HL-60 (cell line): Measurements from ENCODE around the gene EXD1.

ENCODE experiments used
- DNase-seq, 2 experiments: peaks; one replicate each; pipeline ENCODE4 v3.0.0-alpha.2; 2010 to 2020; ENCODE audit warnings: low read depth in 1 of 2, low spot score in 1 of 2
- H3K27ac ChIP-seq: fragments of 250-450 bp; sonication (Bioruptor Pico); replicated peaks from 2 replicates; pipeline ENCODE4 v1.5.1; 2020; ENCODE audit warnings: mild to moderate bottlenecking, moderate library complexity
- H3K27me3 ChIP-seq: fragments of 250-450 bp; sonication (Bioruptor Pico); 2 replicates; pipeline ENCODE4 v1.5.1; 2021; ENCODE audit warnings: mild to moderate bottlenecking, moderate library complexity; ENCODE audit not compliant: insufficient read depth, poor library complexity, severe bottlenecking
- H3K4me3 ChIP-seq: replicated peaks from 2 replicates; pipeline ENCODE4 v1.5.1; 2011; ENCODE audit warnings: mild to moderate bottlenecking, control low read depth, low read length; ENCODE audit not compliant: insufficient read depth
- CTCF ChIP-seq: IDR thresholded peaks from one replicate; pipeline ENCODE4 v1.5.1; 2011; ENCODE audit warnings: low read length, control low read depth, inconsistent platforms; ENCODE audit not compliant: insufficient read depth
- GABPA ChIP-seq: IDR thresholded peaks from 2 replicates; pipeline ENCODE4 v1.6.1; 2012; ENCODE audit warnings: low read depth
- POLR2AphosphoS5 ChIP-seq: IDR thresholded peaks from 2 replicates; pipeline ENCODE4 v1.6.1; 2012; ENCODE audit warnings: low read depth
- REST ChIP-seq: IDR thresholded peaks from 2 replicates; pipeline ENCODE4 v1.6.1; 2012; ENCODE audit warnings: low read depth; ENCODE audit not compliant: insufficient replicate concordance
- SPI1 ChIP-seq: IDR thresholded peaks from 2 replicates; pipeline ENCODE4 v1.6.1; 2012; ENCODE audit warnings: low read depth, mild to moderate bottlenecking, borderline replicate concordance

The EXD1 gene

GRCh38 chr15:41207687-41208448 lies 22.7 kb downstream of the EXD1 start:
- no peak overlapping the region for H3K27ac ChIP-seq
- DNase-seq: no peak
- no peak overlapping the region for H3K4me3 ChIP-seq
- no peak for TF ChIP-seq POLR2AphosphoS5
- TF ChIP-seq SPI1: no peak
- no peak for TF ChIP-seq GABPA
- no peak for TF ChIP-seq REST
- no peak for TF ChIP-seq CTCF
- H3K27me3 ChIP-seq: no peaks in the 10 kb centered on the region

- no peaks in the 10 kb centered on the region for H3K27me3 ChIP-seq
- no peak overlapping the region for H3K4me3 ChIP-seq
- no peak for TF ChIP-seq SPI1
- no peak for TF ChIP-seq REST
- no peak for TF ChIP-seq CTCF
- no peak for DNase-seq
- no peak overlapping the region for H3K27ac ChIP-seq
These were observed 25.2 kb downstream of the EXD1 start for GRCh38 chr15:41205315-41205714.

GRCh38 chr15:41203395-41203794 lies 27.2 kb downstream of the EXD1 start:
- Histone ChIP-seq H3K4me3 (no peak overlapping the region), H3K27me3 (no peaks in the 10 kb centered on the region), H3K27ac (no peak overlapping the region)
- no peak for DNase-seq
- TF ChIP-seq CTCF (no peak), SPI1 (no peak)

GRCh38 chr15:41199470-41199869 lies 31.1 kb downstream of the EXD1 start:
- no peaks in the 10 kb centered on the region for H3K27me3 ChIP-seq
- DNase-seq: no peak
- TF ChIP-seq REST: no peak
- no peak for TF ChIP-seq CTCF
- TF ChIP-seq POLR2AphosphoS5: no peak
- TF ChIP-seq GABPA: no peak
- no peak for TF ChIP-seq SPI1
- no peak overlapping the region for H3K27ac ChIP-seq
- H3K4me3 ChIP-seq: no peak overlapping the region
